Retinal pigment epithelial cell (primary cell): ENCODE measurements around the gene PRCC.

ENCODE experiments used
- DNase-seq: peaks from one replicate; pipeline ENCODE4 v3.0.0-alpha.2; 2010; ENCODE audit warnings: low read depth
- H3K4me3 ChIP-seq: 2 replicates; pipeline ENCODE4 v1.5.1; 2011; ENCODE audit warnings: mild to moderate bottlenecking, low read length, control low read depth, moderate library complexity
- TF ChIP-seq, protein P1 (sequence below): conservative IDR thresholded peaks from 2 replicates; pipeline ENCODE4 v1.5.1; 2011; ENCODE audit warnings: low read depth, low read length, control low read depth, inconsistent platforms

Gene PRCC

DNA sequence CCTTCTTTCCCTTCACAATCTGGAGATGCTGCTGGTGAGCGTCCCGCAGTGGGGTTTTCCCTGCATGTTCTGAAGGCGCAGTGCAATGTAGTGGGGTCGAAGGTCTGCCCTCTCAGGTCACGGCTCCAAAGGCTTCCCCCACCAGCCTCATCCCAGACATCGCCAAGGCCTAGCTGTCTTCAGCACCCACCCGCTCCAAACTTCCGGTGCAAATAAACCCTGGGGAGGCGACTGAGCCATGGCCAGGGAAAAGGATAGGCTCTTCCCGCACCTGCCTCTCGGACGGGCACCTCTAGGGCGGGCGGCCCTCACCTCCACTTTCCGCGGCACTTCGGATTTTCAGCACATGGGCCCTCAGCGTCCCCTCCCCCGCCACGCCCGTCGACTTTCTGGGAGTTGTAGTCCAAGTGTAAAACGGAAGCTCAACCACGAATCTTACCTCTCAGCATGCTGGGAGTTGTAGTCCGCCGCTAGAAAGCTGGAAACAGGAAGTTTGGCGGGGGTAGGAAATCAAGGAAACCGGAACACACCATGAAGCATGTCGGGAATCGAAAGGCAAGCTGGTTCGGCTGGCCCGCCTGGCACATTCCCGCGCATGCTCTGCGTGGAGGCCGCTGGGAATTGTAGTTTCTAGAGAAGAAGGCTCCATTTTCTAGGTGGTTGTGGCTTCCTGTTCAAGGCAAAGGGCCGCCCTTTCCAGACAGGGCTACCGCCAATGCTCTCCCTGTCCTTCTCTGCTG, 26.4 kb upstream of the PRCC start, which contains the start of gene MRPL24:
MRPL24 (minus strand) TSS at position 348 of the 740 bp plus-strand sequence. CDS start 2,384 bp downstream, outside the sequence.
- peak within 1 kb of the TSS; percentile 89 for H3K4me3 ChIP-seq
- TF ChIP-seq, protein P1, sequence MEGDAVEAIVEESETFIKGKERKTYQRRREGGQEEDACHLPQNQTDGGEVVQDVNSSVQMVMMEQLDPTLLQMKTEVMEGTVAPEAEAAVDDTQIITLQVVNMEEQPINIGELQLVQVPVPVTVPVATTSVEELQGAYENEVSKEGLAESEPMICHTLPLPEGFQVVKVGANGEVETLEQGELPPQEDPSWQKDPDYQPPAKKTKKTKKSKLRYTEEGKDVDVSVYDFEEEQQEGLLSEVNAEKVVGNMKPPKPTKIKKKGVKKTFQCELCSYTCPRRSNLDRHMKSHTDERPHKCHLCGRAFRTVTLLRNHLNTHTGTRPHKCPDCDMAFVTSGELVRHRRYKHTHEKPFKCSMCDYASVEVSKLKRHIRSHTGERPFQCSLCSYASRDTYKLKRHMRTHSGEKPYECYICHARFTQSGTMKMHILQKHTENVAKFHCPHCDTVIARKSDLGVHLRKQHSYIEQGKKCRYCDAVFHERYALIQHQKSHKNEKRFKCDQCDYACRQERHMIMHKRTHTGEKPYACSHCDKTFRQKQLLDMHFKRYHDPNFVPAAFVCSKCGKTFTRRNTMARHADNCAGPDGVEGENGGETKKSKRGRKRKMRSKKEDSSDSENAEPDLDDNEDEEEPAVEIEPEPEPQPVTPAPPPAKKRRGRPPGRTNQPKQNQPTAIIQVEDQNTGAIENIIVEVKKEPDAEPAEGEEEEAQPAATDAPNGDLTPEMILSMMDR = no peak
- DNase-seq = peak; percentile 98

- peak overlapping the region; percentile 30 for H3K4me3 ChIP-seq
- TF ChIP-seq, protein P1 = no peak
- no peak for DNase-seq
Measured at GRCh38 chr1:156741481-156741983, 25.8 kb upstream of the PRCC start.

DNA sequence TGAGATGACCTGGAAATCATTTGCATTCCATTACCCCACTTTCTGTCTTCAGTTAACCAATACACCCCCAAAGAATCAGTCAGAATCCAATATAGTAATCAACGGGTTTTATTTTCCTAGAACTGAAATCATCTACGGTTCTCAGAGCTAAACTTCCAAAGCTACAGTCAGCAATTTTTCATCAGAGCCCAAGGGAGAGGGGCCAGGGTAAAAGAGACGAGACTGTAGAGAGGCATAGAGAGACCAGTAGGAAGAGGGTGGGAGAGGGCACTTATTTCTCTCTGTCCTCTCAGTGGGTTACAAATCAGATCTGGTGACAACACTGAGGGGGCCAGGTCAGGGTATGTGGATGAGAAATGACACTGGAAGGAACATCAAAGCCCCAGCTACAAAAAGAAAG, 25.3 kb upstream of the PRCC start:
- TF ChIP-seq, protein P1 = no peak
- DNase-seq = no peak
- H3K4me3 ChIP-seq = no peak overlapping the region

GRCh38 chr1:156742801-156743200, 24.5 kb upstream of the PRCC start:
- no peak overlapping the region for H3K4me3 ChIP-seq
- no peak for DNase-seq
- TF ChIP-seq, protein P1 = no peak

DNA sequence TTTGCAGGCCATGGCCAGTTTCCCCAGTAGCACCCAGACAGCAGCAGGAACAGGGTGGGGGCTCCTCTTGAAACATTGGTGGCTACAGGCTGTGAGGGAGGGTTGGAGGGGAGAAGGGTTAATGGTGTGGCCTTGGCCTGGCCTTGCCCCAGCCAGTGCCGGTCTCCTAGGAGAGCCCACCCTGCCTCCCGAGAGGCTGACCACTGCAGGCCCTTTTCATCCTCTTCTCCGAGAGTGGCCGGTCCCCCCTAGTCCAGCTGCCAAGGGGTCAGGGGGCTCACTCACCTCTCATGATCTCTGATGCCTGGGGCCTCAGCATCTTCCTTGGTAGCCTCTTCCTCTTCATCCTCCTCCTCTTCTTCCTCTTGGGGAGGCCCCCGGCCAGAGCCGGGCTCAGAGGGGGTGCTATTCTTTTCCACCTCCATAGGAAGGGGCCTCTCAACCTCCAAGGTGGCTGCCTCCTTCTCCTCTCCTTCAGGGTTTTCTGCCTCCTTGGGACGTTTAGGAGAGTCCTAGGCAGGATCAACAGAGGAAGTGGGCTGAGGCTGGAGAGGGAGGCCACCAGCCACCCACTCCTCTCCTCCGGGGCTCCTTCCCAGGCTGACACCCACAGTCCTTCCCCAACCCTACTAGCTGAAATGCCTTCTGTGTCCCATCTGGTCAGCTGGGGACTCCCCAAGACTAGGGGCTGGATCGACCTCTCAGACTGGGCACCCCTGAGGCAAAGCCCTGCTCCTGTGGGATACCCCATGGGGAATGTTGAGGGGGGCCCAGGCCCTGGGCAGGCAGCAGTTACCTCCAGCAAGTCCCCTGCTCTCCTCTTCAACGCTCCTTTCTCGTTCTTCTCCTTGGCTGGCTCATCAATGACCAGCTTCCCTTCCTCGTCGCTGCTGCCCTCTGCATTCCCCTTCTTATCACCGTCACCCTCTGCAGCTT, 23.7 kb upstream of the PRCC start:
- TF ChIP-seq, protein P1 = no peak
- no peak overlapping the region for H3K4me3 ChIP-seq
- DNase-seq = no peak

DNA sequence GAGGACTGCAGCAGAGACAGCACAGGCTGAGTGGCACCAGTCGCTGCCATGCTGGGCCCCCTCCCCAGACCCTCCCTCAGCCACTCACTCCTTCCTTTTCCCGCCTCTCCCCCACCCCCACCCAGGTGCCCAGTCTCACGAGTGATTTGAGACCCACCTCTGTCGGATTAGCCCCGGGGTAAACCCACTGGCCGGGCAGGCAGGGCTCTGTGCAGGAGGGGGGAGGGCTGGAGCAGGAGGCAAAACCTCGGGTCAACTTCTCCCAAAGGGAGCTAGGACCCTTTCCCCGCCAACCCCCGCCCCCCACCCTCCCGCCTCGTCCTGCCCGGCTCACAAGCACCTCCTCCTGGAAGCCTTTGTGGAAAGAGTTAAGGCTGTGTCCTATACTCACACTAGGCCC, 23.0 kb upstream of the PRCC start:
- TF ChIP-seq, protein P1 = no peak
- no peak overlapping the region for H3K4me3 ChIP-seq

More for the DNA sequence above, 23.0 kb upstream of the PRCC start:
- no peak for DNase-seq
